Activated T-helper 1 cell treated with anti-CD3 and anti-CD28 coated beads, Interleukin-12 subunit alpha, Interleukin-12 subunit beta, Interleukin-2, Interleukin-4 antibody, amounts not matched to agents 30 ng/mL and 10 ng/mL and 1 ng/mL, durations not matched to agents 14 hours and 24 hours and 36 hours (primary cell): ENCODE data around the gene MAN1C1. TPM values are rescaled to one million over a fixed set of nuclear protein-coding genes. Genes with fewer than 3 reads are reported as not detected.

Experiments
- DNase-seq: peaks from one replicate; pipeline ENCODE4 v3.0.0; 2021; ENCODE audit warnings: low spot score
- H3K27ac Mint-ChIP-seq: one replicate; pipeline ENCODE4 v1.8.0; 2021; ENCODE audit warnings: mild to moderate bottlenecking, mixed read lengths
- H3K27me3 Mint-ChIP-seq: one replicate; pipeline ENCODE4 v1.8.0; 2022; ENCODE audit warnings: mild to moderate bottlenecking, moderate library complexity, mixed read lengths; ENCODE audit not compliant: insufficient read depth
- H3K36me3 Mint-ChIP-seq: one replicate; pipeline ENCODE4 v1.8.0; 2021; ENCODE audit warnings: low read depth, mixed read lengths
- H3K4me1 Mint-ChIP-seq: one replicate; pipeline ENCODE4 v1.8.0; 2021; ENCODE audit warnings: low read depth, mixed read lengths
- H3K4me3 Mint-ChIP-seq: one replicate; pipeline ENCODE4 v1.8.0; 2021; ENCODE audit warnings: mild to moderate bottlenecking, moderate library complexity, mixed read lengths
- H3K9me3 Mint-ChIP-seq: one replicate; pipeline ENCODE4 v1.8.0; 2021; ENCODE audit warnings: mixed read lengths
- intact Hi-C: fragments of 100-400 bp; cut with micrococcal nuclease; formaldehyde crosslinking; loops from one replicate; pipeline ENCODE4 v1.15.1; 2024
- total RNA-seq: library from RNA; stranded (reverse); gene quantifications from 2 replicates; pipeline ENCODE4 v1.2.3, GENCODE V29; 2022

Gene MAN1C1
- total RNA-seq, 1 donor from 2014 or later, result 0.83 TPM

GRCh38 chr1:25813734-25814471 lies 197.3 kb downstream of the MAN1C1 start:
- Mint-ChIP-seq H3K27me3 (no peaks in the 10 kb centered on the region), H3K9me3 (no peaks in the 10 kb centered on the region), H3K36me3 (no peaks in the 10 kb centered on the region), H3K27ac (no peak overlapping the region), H3K4me3 (no peak overlapping the region), H3K4me1 (peaks cover 9% of the 10 kb centered on the region)
- intact Hi-C loops, result no loop called here
- no peak for DNase-seq

GRCh38 chr1:25814549-25815087 lies 198.0 kb downstream of the MAN1C1 start:
- Mint-ChIP-seq H3K36me3 (no peaks in the 10 kb centered on the region), H3K4me1 (peaks cover 15% of the 10 kb centered on the region), H3K9me3 (no peaks in the 10 kb centered on the region), H3K27me3 (no peaks in the 10 kb centered on the region), H3K27ac (peak overlapping the region; percentile 8), H3K4me3 (no peak overlapping the region)
- intact Hi-C loops, result no loop called here
- DNase-seq, result no peak

GRCh38 chr1:25815208-25816111 lies 198.9 kb downstream of the MAN1C1 start:
- Mint-ChIP-seq H3K9me3 (no peaks in the 10 kb centered on the region), H3K36me3 (no peaks in the 10 kb centered on the region), H3K27me3 (no peaks in the 10 kb centered on the region), H3K4me3 (no peak overlapping the region), H3K27ac (no peak overlapping the region), H3K4me1 (peaks cover 15% of the 10 kb centered on the region)
- no peak for DNase-seq
- intact Hi-C loops, result no loop called here

GRCh38 chr1:25816112-25816718 lies 199.6 kb downstream of the MAN1C1 start:
- Mint-ChIP-seq H3K4me3 (no peak overlapping the region), H3K27ac (no peak overlapping the region), H3K27me3 (no peaks in the 10 kb centered on the region), H3K4me1 (peaks cover 23% of the 10 kb centered on the region), H3K9me3 (no peaks in the 10 kb centered on the region), H3K36me3 (peaks cover 6% of the 10 kb centered on the region)
- intact Hi-C loops, result no loop called here
- no peak for DNase-seq

- no peaks in the 10 kb centered on the region for H3K9me3 Mint-ChIP-seq
- H3K27me3 Mint-ChIP-seq, result no peaks in the 10 kb centered on the region
- peak overlapping the region; percentile 97 for H3K4me3 Mint-ChIP-seq
- no peak for DNase-seq
- H3K4me1 Mint-ChIP-seq, result peaks cover 35% of the 10 kb centered on the region
- intact Hi-C loops, result no loop called here
- H3K27ac Mint-ChIP-seq, result peak overlapping the region; percentile 73
- H3K36me3 Mint-ChIP-seq, result peaks cover 8% of the 10 kb centered on the region
Observed at GRCh38 chr1:25817840-25818501, 201.4 kb downstream of the MAN1C1 start.

- no peak for DNase-seq
- Mint-ChIP-seq H3K36me3 (peaks cover 8% of the 10 kb centered on the region), H3K4me1 (peaks cover 35% of the 10 kb centered on the region), H3K27ac (peak overlapping the region; percentile 73), H3K4me3 (peak overlapping the region; percentile 97), H3K27me3 (no peaks in the 10 kb centered on the region), H3K9me3 (no peaks in the 10 kb centered on the region)
- intact Hi-C loops, result no loop called here
Observed at GRCh38 chr1:25818569-25818968, 202.0 kb downstream of the MAN1C1 start.

- peak within 1 kb of the TSS; percentile 97 for H3K4me3 Mint-ChIP-seq
Observed at GRCh38 chr1:25819491-25820246, 203.1 kb downstream of the MAN1C1 start, which contains the start of gene MTFR1L. MTFR1L (plus strand) TSS chr1:25819954; CDS start chr1:25823105, 3,151 bp downstream.

GRCh38 chr1:25820247-25821111 lies 203.9 kb downstream of the MAN1C1 start:
- Mint-ChIP-seq H3K27ac (peak overlapping the region; percentile 93), H3K4me1 (peaks cover 35% of the 10 kb centered on the region), H3K9me3 (no peaks in the 10 kb centered on the region), H3K27me3 (no peaks in the 10 kb centered on the region), H3K4me3 (peak overlapping the region; percentile 97), H3K36me3 (peaks cover 12% of the 10 kb centered on the region)
- DNase-seq, result peak; percentile 74
- intact Hi-C loops, result loop anchor here (1.0 kb wide), 4 partner anchors 39 to 573 kb away; partner anchors contain the start of genes AUNIP, MACO1, PAFAH2 and RSRP1

More at GRCh38 chr1:25819491-25820246, 203.1 kb downstream of the MAN1C1 start, which contains the start of gene MTFR1L:
- intact Hi-C loops, result loop anchor here (1.0 kb wide), 5 partner anchors 40 to 572 kb away; partner anchors contain the start of genes AUNIP, MACO1, PAFAH2 and RSRP1
- Mint-ChIP-seq H3K36me3 (peaks cover 12% of the 10 kb centered on the region), H3K27me3 (no peaks in the 10 kb centered on the region), H3K9me3 (no peaks in the 10 kb centered on the region), H3K4me1 (peaks cover 35% of the 10 kb centered on the region), H3K27ac (peak within 1 kb of the TSS; percentile 93)
- peak; percentile 93 for DNase-seq

GRCh38 chr1:25821112-25821476 lies 204.5 kb downstream of the MAN1C1 start:
- Mint-ChIP-seq H3K4me3 (peak overlapping the region; percentile 93), H3K9me3 (no peaks in the 10 kb centered on the region), H3K27me3 (no peaks in the 10 kb centered on the region), H3K27ac (peak overlapping the region; percentile 93), H3K36me3 (peaks cover 13% of the 10 kb centered on the region), H3K4me1 (peaks cover 35% of the 10 kb centered on the region)
- DNase-seq, result no peak
- intact Hi-C loops, result no loop called here

GRCh38 chr1:25821630-25822091 lies 205.1 kb downstream of the MAN1C1 start:
- H3K4me3 Mint-ChIP-seq, result peak overlapping the region; percentile 93
- H3K27ac Mint-ChIP-seq, result peak overlapping the region; percentile 44
- intact Hi-C loops, result no loop called here
- peaks cover 35% of the 10 kb centered on the region for H3K4me1 Mint-ChIP-seq
- H3K36me3 Mint-ChIP-seq, result peaks cover 16% of the 10 kb centered on the region
- DNase-seq, result no peak
- H3K9me3 Mint-ChIP-seq, result no peaks in the 10 kb centered on the region
- no peaks in the 10 kb centered on the region for H3K27me3 Mint-ChIP-seq

- Mint-ChIP-seq H3K4me3 (no peak overlapping the region), H3K27me3 (no peaks in the 10 kb centered on the region), H3K27ac (no peak overlapping the region), H3K9me3 (no peaks in the 10 kb centered on the region), H3K36me3 (peaks cover 33% of the 10 kb centered on the region), H3K4me1 (peaks cover 18% of the 10 kb centered on the region)
- no peak for DNase-seq
- intact Hi-C loops, result no loop called here
Observed at GRCh38 chr1:25825605-25826004, 209.0 kb downstream of the MAN1C1 start.
